ENCODE results near the gene C10orf105.
A peak's percentile ranks its signal among the peaks of the same experiment; 100 is the strongest.

Gene C10orf105

DNA sequence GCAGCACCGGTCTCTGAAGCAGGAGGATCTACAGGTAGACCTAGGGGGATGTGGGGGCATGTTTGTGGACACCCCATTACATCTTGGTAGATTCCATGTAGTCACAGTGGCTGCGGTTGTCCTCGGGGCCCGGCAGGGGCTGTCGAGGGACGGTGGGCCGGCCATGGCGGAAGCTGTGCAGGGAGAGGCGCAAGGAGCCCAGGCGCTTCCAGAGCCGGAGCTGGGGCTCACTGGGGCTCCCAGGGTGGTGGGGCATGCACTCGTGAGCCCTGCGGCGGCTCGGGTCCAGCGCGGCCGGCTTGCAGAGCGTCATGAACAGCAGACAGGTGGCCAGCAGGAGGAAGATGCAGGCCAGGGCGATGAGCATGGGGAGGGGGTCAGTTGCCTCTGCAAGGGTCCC lies 3.7 kb downstream of the C10orf105 start:
- DNase-seq: no peak

DNA sequence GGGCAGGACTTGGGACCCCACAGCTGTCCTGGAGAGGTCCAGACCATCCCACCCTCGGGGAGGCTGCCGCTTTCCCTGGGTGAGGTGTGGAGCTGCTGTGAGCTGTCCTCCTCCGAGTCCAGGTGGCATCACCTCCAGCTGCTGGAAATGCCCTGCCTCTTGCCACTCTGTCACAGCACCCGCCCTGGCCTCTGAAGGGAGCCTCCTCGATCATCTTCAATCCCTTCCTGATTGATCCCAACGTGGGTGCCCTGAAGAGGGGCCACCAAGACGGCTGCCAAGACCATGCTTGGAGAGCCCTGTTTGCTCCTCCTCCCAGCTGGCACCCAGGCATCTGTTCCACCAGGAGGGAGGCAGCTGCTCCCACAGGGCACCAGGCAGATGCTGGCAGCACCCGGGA lies 4.6 kb downstream of the C10orf105 start:
- no peak for DNase-seq

DNA sequence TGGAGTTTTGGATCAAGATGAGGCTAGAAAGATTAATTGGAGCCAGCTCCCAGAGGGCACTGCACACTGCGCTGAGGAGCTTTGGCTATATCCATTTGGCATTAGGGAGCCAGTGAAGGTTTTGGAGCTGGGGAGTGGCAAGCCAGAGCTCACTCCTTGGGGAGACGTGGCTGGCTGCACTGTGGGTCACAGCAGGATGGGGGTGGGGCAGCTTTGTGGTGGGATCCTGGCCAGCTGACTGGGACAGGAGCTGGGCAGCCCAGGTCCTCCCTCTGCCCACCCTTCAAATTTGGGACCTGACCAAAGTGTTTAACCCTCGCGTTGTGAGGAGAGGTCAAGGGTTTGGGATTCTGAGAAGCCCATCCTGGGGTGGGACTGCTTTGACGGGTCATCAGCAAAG lies 5.0 kb downstream of the C10orf105 start:
- no peak for DNase-seq

DNA sequence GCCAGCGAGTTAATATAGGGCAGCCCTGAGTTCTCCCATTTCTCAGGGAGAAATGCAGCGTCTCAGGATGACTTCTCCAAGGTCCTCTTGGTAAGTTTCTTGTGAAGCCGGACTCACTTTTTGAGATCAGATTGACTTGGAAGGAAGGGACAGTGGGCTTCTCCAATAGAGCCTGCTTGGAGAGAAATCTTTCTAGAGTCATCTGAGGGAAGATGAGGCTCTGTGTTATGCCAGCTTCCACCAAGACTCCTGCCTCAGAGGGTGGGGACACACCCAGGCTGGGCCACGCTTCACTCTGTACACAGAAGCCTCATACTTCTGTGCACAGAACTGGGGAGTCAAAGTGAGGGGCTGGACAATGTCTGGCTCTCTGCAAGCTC lies 5.6 kb downstream of the C10orf105 start:
- DNase-seq: no peak

DNA sequence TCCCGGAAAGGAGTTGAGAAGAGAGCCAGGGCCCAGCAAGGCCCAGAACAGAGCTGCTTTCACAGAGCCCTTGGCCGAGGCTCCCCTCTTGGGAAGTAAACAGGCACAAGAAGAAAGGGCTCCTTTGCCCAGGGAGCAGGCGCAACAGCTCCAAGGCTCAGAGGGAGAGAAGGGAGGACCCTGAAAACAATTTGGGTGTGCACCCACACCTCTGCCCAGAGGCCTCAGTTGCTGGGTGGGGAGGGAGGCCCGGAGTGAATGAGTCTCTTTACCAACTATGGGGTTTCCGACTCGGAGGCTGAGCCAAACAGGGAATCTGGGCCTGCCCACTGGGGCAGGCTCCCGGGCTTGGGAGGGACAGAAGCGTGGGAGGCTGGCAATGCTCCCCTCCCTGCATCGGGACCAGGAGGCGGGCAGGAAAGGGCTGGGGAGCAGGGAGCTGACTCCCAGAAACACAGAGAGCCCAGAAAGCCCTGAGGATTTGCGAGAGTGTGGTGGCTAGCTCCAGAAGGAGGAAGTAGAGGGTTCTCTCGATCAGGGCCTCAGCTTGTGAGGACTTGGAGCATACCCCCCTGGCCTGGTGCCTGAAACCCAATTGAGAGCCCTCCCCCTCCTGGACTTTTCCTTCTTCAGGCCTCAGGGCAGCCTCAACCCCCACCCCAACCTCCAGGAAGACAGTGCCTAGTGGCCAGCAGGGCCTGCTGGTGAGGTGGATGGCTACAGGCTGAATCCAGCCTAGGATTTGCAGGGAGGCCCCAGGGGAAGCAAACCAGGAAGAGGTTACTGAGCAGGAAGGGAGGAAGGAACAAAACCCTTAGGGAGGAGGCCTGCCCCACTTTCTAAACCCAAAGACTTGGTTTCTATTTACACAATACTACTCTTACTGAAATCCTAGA lies 6.2 kb downstream of the C10orf105 start:
- DNase-seq: peak; percentile 41

DNA sequence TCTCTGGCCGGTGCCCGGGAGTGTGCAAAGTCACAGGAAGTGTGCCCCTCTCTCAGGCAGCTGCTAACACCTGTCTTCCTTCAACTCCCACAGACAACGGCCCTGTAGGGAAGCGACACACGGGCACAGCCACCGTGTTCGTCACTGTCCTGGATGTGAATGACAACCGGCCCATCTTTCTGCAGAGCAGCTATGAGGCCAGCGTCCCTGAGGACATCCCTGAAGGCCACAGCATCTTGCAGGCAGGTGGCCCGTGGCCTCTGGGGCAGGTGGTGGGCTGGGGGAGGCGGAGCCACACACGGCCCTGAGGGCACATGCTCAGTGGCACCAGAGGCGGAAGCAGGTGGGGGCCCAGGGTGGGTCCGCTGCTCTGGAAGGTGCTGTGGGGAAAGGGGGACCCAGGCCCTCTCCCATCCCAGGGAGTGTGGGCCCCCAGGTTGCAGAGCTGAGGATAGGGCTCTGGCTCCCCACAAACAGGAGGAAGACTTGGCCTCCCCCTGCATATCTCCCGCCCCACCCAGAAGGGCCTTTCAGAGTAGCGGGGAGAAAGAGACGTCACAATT lies 6.9 kb downstream of the C10orf105 start:
- DNase-seq: peak; percentile 34

DNA sequence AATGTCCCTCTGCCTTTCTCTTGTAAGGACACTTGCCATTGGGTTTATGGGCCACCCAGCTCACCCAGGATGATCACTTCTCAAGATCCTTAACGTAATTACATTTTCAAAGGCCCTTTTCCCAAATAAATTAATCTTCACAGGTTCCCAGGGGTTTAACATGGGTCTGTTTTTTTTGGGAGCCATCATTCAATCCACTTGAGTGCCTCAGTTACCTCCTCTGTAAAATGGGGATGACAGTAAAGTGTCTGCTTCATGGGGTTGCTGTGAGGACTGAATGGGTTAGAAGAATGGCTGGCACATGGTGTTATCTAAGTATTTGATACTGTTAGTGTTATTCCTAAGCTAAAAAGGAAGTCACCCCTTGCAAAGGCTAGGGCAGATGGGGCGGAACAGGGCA lies 7.4 kb downstream of the C10orf105 start:
- DNase-seq: no peak

DNA sequence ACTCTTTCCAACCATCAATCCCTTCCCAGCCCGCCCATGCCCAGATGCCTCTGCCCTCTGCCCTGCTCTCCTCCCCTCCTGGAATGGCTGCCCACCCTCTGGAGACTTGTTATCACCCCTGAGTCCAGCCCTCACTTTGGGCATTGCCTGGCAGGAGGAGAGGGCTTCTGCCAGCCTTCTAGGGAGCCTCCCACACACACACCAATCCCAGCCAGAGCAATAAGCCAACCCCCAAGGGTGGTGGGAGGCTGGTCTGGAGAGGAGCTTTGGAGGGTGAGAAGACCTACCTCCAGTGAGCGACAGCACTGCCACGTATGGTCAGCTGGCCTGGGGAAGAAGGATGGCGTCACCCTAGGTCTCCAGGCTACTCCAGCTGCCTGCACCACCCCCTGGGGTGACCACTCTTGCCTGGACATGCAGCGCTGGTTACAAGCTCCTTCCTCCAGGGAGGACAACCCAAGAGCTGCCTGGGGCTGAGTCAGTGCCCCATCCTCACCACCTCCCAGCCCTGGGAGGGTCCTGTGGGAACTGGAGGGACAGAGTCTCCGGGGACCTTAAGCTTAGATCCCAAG lies 8.4 kb downstream of the C10orf105 start:
- DNase-seq: no peak

DNA sequence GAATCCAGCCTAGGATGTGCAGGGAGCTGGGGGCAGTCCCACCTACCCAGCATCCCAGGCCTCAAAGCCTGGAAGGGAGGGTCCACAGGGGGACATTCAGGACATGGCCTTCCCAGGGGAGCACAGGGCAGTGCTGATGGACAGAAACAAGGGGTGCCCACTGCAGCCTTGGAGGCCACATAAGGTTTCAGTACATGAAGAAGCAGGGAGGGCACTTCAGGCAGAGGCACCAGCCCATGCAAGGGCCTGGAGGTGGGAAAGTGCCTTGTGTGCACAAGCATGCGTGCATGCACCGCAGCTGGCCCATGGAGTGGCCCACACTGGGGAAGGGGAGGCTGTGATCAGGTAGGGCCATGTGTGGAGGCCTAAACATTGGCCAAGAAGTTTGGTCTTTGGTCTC lies 9.1 kb downstream of the C10orf105 start:
- no peak for DNase-seq

DNA sequence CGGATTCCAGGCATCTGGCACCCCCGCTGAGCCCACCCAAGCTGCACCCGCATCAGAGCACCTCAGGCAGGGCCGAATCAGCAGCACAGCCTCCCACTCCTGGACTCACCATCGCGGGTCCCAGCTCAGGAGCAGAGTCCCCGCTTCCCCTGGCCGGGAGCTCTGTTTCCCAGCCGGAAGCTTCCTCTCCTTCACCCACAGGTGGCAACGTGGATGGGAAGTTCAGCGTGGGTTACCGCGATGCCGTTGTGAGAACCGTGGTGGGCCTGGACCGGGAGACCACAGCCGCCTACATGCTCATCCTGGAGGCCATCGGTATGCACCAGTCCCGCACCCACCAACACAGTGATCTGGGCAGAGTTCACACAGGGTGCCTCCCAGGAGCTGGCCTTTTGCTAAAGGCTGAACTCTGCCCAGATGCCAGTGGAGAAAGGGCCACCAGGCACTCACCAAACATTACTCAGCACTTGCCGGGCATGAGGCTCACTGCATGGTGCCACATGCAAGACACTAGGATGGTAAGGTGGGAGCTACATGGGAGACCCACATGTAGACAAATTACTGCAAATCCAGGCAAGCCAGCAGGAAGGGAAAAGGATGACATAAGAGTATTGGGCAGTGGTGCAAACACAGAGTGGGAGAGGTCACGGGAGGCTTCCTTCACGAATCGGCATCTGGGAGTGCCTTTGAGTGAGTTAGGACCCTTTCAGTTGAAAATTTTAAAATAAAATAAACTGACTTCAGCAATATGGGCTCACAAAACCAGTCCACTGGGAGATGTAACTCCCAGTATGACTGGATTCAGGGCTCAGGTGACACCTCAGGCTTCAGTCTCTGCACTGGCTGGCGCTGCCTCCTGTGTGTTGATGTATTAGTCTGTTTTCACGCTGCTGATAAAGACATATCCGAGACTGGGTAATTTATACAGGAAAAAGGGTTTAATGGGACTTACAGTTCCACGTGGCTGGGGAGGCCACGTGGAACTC lies 10.4 kb downstream of the C10orf105 start:
- no peak for DNase-seq

DNA sequence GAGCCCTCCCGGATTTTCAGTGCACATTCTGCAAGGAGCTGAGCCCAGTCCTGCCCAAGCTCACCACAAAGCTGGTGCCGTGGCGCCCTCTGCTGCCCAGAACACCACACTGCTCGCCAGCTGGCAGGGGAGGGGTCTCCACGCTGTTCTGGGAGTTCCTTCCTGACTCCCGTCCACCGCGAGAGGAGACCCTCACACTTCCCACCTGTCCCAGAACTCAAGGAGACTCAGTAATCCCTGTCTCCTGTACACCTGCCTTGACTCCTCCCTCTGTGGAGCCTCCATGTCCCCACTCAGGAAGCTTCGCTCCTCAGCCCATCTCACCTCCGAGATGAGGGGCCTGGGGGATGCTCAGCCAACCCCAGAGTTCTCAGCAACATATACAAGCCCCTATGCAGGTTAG lies 11.3 kb downstream of the C10orf105 start:
- peak; percentile 72 for DNase-seq

DNA sequence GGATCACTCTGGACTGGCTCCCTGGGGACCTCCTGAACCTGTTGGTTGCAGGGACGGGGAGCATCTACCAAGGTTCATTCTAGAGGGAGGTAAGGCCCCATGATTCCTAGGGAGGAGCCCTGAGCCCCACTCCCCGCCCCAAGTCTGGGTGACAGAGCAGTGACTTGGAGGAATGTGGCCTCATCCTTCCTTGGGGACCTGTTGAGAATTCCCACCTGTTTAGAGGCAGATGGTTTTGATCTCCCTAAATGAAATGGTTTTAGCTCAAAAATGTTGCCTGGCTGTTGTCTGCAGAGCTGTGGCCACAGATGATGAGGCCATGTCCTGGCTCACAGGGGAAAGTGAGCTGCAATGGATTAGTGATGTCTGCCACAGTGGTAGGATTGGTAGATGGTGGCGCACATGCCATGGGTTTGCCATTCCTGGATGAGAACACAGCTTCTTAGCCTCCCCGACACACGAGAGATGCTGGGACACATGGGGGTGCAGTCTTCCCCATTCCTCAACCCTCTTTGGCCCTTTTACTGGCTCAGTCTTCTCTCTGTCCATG lies 12.3 kb downstream of the C10orf105 start:
- DNase-seq: no peak

DNA sequence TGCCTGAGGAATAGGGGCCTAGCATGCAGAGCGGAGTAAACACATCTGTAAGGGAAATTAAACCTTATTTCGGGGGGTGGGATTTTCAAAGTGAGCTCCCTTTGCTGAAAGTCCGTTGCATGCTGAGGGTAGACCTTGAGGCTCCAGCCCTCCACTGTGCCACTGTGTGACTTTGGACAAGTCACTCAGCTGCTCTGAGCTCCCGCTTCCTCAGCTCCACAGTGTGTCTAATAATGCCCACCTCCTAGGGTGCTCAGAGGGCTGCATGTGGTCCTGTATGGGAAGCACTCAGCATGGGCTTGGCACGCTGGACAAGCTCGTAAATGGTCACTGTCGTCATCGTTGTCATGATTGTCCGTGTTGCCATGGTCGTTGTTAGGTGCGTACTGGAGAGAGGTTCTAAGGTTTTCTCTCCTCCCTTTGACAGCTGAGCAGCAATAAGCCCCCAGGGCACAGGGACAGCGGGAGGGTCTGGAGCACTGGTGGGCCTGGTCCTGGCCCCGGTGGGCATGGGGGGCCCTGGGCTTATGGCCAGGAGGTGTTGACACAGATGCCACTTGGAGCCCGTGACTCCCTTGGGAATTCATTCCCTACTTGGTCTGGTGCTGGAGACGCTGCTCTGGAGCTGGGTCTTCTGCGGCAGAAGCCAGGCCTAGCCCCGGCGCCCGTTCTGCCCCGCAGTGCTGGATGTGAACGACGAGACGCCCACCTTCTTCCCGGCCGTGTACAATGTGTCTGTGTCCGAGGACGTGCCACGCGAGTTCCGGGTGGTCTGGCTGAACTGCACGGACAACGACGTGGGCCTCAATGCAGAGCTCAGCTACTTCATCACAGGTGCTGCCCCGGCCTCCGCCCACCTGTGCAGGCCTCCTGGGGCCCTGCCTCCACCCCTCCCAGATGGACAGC lies 13.1 kb downstream of the C10orf105 start:
- no peak for DNase-seq

DNA sequence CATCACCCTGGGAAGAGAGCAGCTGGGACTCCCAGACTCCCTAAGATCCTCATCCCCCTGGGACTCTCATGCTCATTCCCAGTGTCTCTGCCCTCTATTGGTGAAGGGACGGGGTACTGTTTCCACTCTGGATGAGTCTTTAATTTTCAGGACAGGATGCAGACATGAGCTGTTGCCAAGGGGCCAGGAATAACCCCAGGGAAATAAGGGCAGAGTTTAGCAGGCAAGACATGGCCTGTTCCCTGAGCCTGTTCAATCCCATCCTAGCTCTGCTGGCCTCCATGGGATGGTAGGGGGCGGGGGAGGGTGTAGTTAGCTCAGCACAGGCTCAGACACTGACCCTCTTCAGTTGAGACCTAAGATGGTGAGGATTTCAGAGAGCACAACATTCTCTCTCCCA lies 14.0 kb downstream of the C10orf105 start:
- DNase-seq: no peak

DNA sequence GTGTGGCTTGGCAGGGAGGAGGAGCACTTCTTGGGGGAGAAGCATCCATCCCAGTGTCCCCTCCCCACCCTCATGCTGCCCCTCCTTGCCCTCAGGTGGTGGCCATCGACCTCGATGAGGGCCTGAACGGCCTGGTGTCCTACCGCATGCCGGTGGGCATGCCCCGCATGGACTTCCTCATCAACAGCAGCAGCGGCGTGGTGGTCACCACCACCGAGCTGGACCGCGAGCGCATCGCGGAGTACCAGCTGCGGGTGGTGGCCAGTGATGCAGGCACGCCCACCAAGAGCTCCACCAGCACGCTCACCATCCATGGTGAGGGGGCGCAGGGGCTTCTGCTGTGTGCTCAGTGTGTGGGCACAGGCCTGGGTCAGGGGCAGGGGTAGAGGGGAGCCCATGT lies 14.8 kb downstream of the C10orf105 start:
- DNase-seq: no peak

DNA sequence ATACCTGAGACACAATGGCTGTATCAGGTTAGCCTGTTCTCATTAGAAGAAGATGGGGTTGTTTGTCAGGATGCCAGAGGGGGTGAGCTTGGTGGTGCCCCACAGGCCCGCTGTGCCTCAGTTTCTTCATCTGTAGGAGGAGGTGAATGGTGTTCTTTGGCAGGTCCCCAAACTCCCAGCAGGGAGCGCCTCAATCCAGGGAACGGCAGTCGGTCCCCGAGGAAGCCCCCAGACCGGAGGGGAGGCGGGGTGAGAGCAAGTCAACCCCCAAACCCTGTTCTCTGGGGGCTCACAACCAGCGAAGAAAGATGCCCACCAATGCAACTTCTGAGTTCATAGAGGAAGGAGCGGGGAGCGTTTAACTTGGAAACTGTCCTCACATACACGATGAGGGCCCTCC lies 16.0 kb downstream of the C10orf105 start:
- DNase-seq: no peak

DNA sequence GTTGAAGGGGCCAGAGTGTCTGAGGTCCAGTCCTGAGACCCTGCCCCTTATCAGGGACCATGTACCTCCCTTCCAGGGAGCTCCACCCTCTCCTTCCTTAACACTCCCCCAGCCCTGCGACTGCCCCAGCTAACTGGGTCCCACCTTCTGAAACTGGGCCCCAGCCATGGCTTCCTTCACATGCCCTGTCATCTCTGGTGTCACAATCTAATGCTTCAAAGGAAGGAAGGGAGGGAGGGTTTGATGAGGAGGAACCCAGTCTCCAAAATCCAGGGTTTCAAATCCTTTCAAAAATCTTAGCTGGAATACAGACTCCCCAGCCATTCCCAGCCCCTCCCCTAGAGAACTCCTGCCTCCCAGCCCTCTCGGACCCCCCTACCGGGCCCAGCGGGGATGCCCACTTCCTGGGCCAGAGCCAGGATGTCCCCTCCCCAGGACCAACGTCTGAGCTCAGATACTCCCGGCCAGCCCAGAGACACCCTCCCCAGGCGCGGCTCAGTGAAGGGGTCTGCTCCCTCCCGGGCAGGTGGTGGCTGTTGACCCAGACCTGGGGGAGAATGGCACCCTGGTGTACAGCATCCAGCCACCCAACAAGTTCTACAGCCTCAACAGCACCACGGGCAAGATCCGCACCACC lies 18.0 kb downstream of the C10orf105 start:
- no peak for DNase-seq

DNA sequence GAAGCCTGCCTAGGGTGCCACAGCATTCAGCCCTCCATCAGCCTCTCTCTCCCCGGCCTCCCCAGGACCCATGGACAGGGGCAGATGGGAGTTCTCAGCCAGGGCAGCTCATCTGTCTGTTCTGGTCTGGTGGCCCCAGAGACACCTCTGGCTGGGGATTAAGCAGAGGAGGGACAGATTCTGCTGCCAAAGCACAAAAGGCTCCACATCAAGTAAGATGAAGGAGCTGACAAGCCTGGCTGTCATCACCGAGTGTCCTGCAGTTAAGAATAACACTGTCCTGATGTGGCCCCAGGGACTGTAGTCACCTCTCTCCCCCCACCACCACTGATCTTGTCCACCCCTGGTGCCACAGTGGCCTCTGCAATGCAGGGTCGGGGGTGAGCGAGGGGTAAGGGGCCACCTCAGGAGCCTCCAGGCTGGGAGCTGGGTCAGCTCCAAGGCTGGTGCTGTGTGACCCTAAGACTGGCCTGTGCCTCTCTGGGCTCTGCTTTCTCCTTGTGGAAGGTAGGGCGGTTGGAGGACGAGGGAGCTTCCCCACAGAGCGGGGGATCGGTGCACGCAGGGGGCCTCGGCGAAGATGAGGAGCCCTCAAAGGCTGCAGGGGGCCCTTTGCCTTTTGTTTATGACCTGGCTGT lies 18.7 kb downstream of the C10orf105 start:
- DNase-seq: no peak

DNA sequence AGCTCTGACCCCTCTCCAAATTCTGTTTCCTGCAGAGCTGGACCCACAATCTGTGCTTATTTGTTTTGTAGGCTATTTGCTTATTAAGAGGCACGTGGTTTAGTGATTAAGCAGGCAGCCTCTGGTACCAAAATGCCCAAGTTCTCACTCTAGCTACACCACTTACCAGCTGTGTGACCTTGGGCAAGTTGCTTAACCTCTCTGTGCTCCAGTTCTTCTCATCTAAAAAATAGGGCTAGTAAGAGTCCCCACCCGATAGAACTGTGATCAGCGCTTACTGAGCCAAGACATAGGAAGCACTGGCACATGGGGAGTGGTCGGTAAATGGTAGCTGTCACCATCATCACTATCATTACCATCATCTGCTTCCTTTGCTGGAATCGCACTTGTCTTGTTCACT lies 20.8 kb downstream of the C10orf105 start:
- DNase-seq: no peak

DNA sequence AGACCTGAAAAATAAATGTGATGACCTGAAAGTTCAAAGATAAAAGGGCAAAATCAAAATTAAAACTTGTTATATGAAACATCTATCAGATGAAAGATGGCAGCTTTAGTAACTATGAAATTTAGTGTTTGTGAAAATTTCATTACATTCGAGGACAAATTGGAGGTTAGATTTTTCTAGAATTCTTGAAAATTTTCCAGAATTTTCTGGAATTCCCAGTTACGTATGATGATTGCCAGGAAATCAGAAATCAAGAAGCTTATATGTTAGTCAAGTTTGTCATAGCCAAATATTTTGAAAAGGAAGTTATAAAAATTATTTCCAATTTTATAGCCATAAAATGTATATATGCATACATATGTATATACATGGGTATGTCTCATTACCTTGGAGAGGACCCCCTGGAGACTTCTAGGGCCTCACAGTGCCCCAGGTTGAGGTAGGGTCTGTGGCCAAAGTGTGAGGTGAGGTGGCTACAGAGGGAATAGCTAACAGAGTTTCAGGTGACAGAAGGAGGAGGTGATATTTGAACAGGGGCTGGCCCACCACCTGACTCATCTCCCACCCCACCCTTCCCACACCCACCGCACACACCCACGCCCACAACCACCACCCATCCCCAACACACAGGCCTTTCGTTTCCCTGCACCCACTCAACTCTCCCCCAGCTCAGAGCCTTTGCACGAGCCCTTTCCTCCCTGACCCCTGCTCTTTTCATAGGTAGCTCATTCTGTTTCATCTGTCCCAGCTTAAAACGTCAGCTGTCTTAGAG lies 21.5 kb downstream of the C10orf105 start:
- peak; percentile 40 for DNase-seq
